ENCODE data around the gene KCNK3. TPM values are rescaled to one million over a fixed set of nuclear protein-coding genes. Genes with fewer than 3 reads are reported as not detected.

The KCNK3 gene
- total and polyA plus RNA-seq, 2 donors (not counting 1 experiment from before 2014, with no cell fraction given) = not detected

GRCh38 chr2:26706093-26706492, 13.6 kb downstream of the KCNK3 start:
- DNase-seq = no peak
- Mint-ChIP-seq H3K4me1 (no peaks in the 10 kb centered on the region), H3K9me3 (ENCODE audit: insufficient read depth) (no peaks in the 10 kb centered on the region), H3K27me3 (peaks cover 14% of the 10 kb centered on the region), H3K4me3 (no peak overlapping the region), H3K27ac (no peak overlapping the region)
- no peaks in the 10 kb centered on the region for H3K36me3 ChIP-seq (replicated peaks in 1 of 2; ENCODE audit: control extremely low read depth in 1 of 2, control insufficient read depth in 1 of 2, extremely low read depth in 1 of 2, insufficient read depth in 2 of 2, low read length in 1 of 2)
- H3K4me2 ChIP-seq (replicated peaks; ENCODE audit: low read depth, low read length, poor library complexity, severe bottlenecking) = no peak overlapping the region
- no peaks in the 10 kb centered on the region for H3K9me3 ChIP-seq (ENCODE audit: control extremely low read depth in 1 of 3, control insufficient read depth in 2 of 3, insufficient read depth in 1 of 3, low read length in 2 of 3)
- H4K20me1 ChIP-seq (ENCODE audit: control insufficient read depth, insufficient read depth, low read length, poor library complexity, severe bottlenecking) = no peaks in the 10 kb centered on the region
- H3K4me3 ChIP-seq (ENCODE audit: control extremely low read depth in 1 of 5, extremely low read depth in 1 of 5, insufficient read depth in 1 of 5, low read depth in 2 of 5, low read length in 4 of 5) = no peak overlapping the region
- ChIA-PET POLR2A (no interaction called here), CTCF (no interaction called here)
- no peak for TF ChIP-seq CTCF (IDR thresholded peaks at IDR 0.05)
- TF ChIP-seq EZH2 (IDR thresholded peaks at IDR 0.05; ENCODE audit: borderline replicate concordance, insufficient read depth, low read depth, low read length, poor library complexity, severe bottlenecking) = no peak
- H3K27ac ChIP-seq (ENCODE audit: low read length in 2 of 2) = no peak overlapping the region
- peaks cover 0 to 7% (median 0%) of the 10 kb centered on the region in 4 experiments for H3K27me3 ChIP-seq (replicated peaks in 1 of 4; ENCODE audit: control extremely low read depth in 1 of 4, control insufficient read depth in 3 of 4, insufficient read depth in 4 of 4, low read length in 3 of 4)
- WGBS (ENCODE audit: insufficient coverage) = 67% methylated on average over 2 of the region's 3 CpGs
- ATAC-seq (ENCODE audit: low read depth) = no peak
- H2AFZ ChIP-seq (ENCODE audit: insufficient read depth, low read depth, low read length, poor library complexity, severe bottlenecking) = no peak overlapping the region
- no peaks in the 10 kb centered on the region for H3K79me2 ChIP-seq (ENCODE audit: control insufficient read depth, insufficient read depth, low read length)
- no peak overlapping the region for H3K9ac ChIP-seq (ENCODE audit: low read length)
- no peaks in the 10 kb centered on the region for H3K4me1 ChIP-seq (ENCODE audit: control insufficient read depth in 2 of 2, insufficient read depth in 2 of 2, low read length in 2 of 2)
- intact Hi-C loops (cut with micrococcal nuclease) = no loop called here

- no peak for TF ChIP-seq EZH2 (IDR thresholded peaks at IDR 0.05; ENCODE audit: borderline replicate concordance, insufficient read depth, low read depth, low read length, poor library complexity, severe bottlenecking)
- no peak for TF ChIP-seq CTCF (IDR thresholded peaks at IDR 0.05)
- Histone ChIP-seq H3K36me3 (replicated peaks in 1 of 2; ENCODE audit: control extremely low read depth in 1 of 2, control insufficient read depth in 1 of 2, extremely low read depth in 1 of 2, insufficient read depth in 2 of 2, low read length in 1 of 2) (no peaks in the 10 kb centered on the region), H3K27ac (ENCODE audit: low read length in 2 of 2) (no peak overlapping the region), H3K79me2 (ENCODE audit: control insufficient read depth, insufficient read depth, low read length) (no peaks in the 10 kb centered on the region), H2AFZ (ENCODE audit: insufficient read depth, low read depth, low read length, poor library complexity, severe bottlenecking) (no peak overlapping the region), H3K9me3 (ENCODE audit: control extremely low read depth in 1 of 3, control insufficient read depth in 2 of 3, insufficient read depth in 1 of 3, low read length in 2 of 3) (no peaks in the 10 kb centered on the region), H3K4me2 (replicated peaks; ENCODE audit: low read depth, low read length, poor library complexity, severe bottlenecking) (no peak overlapping the region), H3K4me3 (ENCODE audit: control extremely low read depth in 1 of 5, extremely low read depth in 1 of 5, insufficient read depth in 1 of 5, low read depth in 2 of 5, low read length in 4 of 5) (no peak overlapping the region), H3K27me3 (replicated peaks in 1 of 4; ENCODE audit: control extremely low read depth in 1 of 4, control insufficient read depth in 3 of 4, insufficient read depth in 4 of 4, low read length in 3 of 4) (peaks cover 0 to 4% (median 0%) of the 10 kb centered on the region in 4 experiments), H3K9ac (ENCODE audit: low read length) (no peak overlapping the region), H3K4me1 (ENCODE audit: control insufficient read depth in 2 of 2, insufficient read depth in 2 of 2, low read length in 2 of 2) (no peaks in the 10 kb centered on the region), H4K20me1 (ENCODE audit: control insufficient read depth, insufficient read depth, low read length, poor library complexity, severe bottlenecking) (no peaks in the 10 kb centered on the region)
- Mint-ChIP-seq H3K27ac (no peak overlapping the region), H3K4me3 (no peak overlapping the region), H3K9me3 (ENCODE audit: insufficient read depth) (no peaks in the 10 kb centered on the region), H3K27me3 (peaks cover 14% of the 10 kb centered on the region), H3K4me1 (no peaks in the 10 kb centered on the region)
- DNase-seq (no peak), ATAC-seq (ENCODE audit: low read depth) (no peak)
- CTCF ChIA-PET = no interaction called here
- POLR2A ChIA-PET = no interaction called here
- 79% methylated on average over 18 of the region's 19 CpGs for WGBS (ENCODE audit: insufficient coverage)
- intact Hi-C loops (cut with micrococcal nuclease) = no loop called here
Measured at GRCh38 chr2:26706616-26707473, 14.3 kb downstream of the KCNK3 start.

Data from B cell (primary cell).